GM18951 (cell line): ENCODE measurements around the gene NUMBL.

Experiments used
- POLR2A ChIP-seq: IDR thresholded peaks from 4 replicates; pipeline ENCODE4 v1.6.1; 2011; ENCODE audit warnings: mild to moderate bottlenecking; ENCODE audit not compliant: insufficient read length, insufficient read depth; ENCODE audit errors: extremely low read depth
- in situ Hi-C: fragments of 300-500 bp; cut with MboI; formaldehyde crosslinking; loops from one replicate; pipeline ENCODE4 v1.12.0; 2022; ENCODE audit warnings: low sequenced_read_pairs, mixed read lengths, inconsistent platforms; ENCODE audit not compliant: unreplicated experiment

The NUMBL gene

DNA sequence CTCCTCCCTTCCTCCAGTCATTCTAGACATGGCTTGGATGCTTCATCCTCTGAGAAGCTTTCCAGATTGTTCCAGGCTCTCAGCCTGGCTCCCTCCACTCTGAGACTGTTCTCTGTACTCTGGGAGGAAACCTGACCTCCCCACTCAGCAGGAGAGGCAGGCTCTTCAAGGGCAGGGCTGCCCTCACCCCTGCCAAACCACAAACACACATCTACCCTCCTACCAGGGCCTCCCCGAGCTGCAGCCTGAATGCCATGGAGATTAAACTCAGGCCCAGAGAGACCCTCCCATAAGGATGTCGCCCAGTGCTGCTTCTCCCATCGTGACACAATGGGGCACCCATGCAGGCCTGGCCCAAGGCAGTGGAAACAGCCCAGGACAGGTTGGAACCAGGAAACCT lies 16.2 kb downstream of the NUMBL start:
- in situ Hi-C loops: loop anchor here (5.0 to 25.0 kb wide), 2 partner anchors 143 to 463 kb away; no protein-coding TSS in a partner anchor
- TF ChIP-seq POLR2A: no peak

DNA sequence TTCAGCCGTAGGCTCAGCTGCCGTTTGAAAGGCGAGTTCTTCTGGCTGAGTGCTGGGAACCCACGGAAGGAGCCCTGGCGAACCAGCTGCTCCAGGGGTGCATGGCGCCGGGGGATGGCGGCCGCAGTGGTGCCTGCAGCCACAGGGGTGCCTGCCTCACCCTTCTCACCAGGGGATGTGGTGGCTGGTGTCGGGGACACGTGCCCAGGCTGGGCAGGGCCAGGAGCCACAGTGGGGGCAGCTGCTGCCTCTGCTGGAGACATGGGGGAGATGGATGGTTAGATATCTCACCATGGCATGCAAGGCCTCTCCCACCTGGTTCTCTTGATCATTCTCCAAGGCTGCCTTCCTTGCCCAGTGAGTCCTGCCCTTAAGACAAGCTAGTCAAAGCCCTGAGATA lies 17.1 kb downstream of the NUMBL start:
- in situ Hi-C loops: loop anchor here (5.0 to 25.0 kb wide), 2 partner anchors 144 to 464 kb away; no protein-coding TSS in a partner anchor
- TF ChIP-seq POLR2A: no peak

DNA sequence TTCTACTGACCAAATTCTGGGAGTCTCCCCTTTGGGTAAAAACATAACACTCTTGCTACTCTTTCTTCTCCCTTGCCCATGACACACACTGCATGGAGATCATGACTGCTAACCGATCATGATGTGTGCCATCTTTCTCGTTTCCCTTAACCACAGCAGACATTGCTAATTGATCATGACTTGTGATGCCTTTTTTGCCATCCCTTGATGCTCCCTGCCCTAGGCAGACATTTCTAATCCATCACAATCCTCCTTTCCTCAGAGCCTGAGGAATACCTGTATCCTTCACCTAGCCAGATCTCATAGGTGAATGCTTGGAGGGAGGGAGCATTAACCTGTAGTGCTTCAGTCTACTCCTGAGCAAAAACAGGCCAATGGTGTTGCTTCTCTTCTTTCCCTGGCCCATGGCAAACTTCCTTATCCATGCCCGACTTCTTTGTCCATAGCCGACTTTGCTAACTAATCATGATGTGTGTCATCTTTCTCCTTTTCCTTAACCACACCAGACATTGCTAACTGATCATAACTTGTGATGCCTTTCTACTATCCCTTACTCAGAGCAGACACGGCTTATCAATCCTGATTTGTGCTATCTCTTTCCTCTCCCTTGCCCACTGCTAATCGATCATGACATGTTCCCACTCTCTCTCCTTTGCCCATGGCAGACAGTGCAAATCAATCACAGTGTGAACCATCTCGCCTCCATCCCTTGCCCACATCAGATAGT lies 17.7 kb downstream of the NUMBL start:
- no peak for TF ChIP-seq POLR2A

DNA sequence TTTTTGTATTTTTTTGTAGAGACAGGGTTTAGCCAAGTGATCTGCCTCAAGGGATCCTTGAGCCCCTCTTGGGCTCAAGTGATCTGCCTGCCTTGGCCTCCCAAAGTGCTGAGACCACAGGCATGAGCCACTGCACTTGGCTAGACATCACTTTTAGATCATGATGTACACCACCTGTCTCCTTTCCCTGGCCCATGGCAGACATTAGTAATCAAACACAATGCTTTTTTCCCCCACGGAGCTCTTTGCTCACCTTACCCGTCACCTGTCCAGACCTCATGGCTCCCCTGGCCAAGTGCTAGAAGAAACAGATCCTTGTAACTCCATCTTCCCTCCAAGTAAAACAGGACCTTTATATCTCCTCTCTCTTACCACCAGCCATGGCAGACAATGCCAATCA lies 18.4 kb downstream of the NUMBL start:
- in situ Hi-C loops: loop anchor here (5.0 to 25.0 kb wide), 2 partner anchors 145 to 465 kb away; no protein-coding TSS in a partner anchor
- no peak for TF ChIP-seq POLR2A

More for the DNA sequence above, 17.7 kb downstream of the NUMBL start:
- in situ Hi-C loops: loop anchor here (5.0 to 25.0 kb wide), 2 partner anchors 145 to 465 kb away; no protein-coding TSS in a partner anchor

DNA sequence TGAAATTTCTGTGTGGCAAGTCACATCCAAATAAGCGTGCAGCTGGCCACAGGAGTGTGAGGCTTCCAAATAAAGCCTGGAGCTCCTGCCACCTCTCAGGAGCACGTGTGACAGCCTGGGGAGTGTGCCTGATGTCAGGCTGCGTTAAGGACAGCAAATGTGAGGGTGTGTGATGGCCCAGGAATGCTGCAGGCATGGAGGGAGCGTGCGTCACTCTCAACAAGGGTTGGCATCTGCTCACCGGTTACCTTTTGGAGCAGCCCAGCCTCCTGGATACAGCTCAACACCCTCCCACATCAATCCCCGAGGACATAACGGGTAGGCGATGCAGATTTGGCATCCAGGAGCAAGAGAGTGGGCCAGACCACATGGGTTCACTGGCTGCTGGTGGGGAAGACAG lies 19.0 kb downstream of the NUMBL start:
- TF ChIP-seq POLR2A: no peak
- in situ Hi-C loops: loop anchor here (5.0 to 25.0 kb wide), 2 partner anchors 146 to 466 kb away; no protein-coding TSS in a partner anchor

DNA sequence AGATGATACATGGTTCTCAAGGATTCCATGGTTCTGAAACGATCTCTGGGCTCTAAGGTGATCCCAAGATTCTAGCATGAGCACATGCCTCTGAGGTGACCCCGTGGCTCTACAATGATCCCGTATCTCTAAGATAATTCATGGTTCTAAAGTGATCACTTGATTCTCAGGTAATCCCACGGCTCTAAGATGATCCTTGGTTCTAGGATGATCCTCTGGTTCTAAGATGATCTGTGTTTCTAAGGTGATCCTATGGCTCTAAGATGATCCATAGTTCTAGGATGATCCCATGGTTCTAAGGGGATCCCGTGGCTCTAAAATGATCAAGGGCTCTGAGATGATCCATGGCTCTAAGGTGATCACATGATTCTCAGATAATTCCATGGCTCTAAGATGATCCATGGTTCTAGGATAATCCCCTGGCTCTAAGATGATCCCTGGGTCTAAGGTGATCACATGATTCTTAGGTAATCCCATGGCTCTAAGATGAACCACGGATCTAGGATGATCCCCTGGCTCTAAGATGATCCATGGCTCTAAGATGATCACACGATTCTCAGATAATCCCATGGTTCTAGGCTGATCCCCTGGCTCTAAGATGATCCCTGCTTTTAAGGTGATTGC lies 21.3 kb downstream of the NUMBL start:
- in situ Hi-C loops: loop anchor here (25.0 kb wide), 1 partner anchor 468 kb away; no protein-coding TSS in a partner anchor
- TF ChIP-seq POLR2A: no peak

DNA sequence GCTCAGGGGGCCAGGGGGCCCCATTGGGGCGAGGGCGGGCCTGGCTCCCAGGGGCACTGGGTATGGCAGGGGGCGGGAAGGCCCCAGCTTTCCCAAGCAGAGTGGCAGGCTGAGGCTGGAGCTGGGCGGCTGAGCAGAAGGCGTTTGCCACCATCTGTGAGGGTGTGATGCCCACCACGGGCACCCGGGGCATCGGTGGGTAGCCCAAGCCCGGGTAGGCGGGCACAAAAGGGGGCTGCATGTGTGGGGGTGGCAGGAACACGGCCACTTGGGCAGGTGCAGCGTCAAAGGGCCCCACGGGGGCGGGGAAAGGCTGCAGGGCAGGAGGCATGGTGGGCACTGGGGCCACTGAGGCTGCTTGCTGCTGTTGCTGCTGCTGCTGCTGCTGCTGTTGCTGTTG lies 22.8 kb downstream of the NUMBL start:
- in situ Hi-C loops: loop anchor here (25.0 kb wide), 1 partner anchor 470 kb away; no protein-coding TSS in a partner anchor
- TF ChIP-seq POLR2A: no peak

DNA sequence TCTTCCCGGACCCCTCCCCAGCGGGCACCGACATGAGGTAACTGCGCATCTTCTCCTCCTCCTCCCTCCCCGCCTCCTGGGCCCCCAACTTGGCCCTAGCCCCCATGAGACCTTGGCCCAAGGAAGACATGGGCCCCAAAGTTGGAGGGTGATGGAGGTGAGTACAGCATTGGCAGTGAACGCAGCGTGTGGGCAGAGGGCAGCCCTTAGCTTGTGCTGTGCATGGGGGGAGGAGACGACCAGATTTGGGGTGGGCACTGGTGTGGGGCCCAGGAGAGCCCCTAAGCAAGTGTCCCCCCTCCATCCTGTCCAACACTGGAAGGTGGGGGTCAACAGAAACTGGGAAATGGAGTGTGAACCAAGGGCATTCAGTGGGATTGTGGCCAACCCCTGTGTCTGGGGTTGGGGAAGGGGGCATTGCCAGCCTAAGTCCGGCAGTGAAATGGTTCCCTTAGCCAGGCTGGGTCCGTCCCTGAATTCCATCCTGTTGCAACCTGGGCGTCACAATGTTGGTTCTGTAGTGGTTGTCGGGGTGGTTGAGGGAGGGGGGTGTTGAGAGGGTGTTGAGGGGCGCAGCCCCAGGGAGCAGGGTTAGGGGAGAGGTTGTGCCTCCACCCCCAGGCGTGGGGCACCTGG lies 23.5 kb downstream of the NUMBL start:
- no peak for TF ChIP-seq POLR2A
- in situ Hi-C loops: loop anchor here (25.0 kb wide), 1 partner anchor 470 kb away; no protein-coding TSS in a partner anchor

DNA sequence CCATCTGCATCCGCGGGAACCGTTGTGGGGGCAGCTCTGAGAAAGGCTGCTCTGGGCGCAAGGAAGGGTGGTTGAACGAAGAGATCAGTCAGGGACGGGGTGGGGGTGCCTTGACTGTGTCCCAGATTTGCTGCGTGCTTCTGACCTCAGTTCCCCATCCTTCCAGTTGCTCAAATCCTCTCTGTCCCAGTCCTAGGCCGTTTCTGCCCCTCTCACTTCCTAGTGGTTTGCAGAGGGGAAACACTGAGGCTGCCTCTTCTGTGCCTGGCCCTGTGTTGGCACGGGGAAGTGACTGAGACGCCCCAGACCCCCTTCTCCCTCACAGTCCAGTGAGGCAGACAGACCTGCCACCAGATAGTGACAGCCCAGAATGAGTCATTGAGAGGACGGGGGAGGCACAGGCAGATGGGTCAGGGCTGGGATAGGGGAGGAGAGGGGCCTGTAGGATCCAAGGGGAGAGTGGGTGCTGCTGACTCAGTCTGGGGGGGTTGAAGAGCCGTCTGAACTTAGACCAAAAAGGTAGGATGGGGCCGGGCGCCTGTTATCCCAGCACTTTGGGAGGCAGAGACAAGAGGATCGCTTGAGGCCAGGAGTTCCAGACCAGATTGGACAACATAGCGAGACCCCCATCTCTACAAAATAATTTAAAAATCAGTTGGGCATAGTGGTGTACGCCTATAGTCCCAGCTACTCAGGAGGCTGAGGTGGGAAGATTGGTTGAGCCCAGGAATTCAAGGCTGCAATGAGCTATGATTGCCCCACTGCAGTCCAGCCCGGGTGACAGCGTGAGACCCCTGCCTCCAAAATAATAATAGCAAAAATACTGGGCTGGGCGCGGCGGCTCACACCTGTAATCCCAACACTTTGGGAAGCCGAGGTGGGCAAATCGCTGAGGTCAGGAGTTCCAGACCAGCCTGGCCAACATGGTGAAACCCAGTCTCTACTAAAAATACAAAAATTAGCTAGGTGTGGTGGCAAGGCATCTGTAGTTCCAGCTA lies 26.5 kb downstream of the NUMBL start:
- in situ Hi-C loops: loop anchor here (25.0 kb wide), 1 partner anchor 473 kb away; no protein-coding TSS in a partner anchor
- TF ChIP-seq POLR2A: no peak

DNA sequence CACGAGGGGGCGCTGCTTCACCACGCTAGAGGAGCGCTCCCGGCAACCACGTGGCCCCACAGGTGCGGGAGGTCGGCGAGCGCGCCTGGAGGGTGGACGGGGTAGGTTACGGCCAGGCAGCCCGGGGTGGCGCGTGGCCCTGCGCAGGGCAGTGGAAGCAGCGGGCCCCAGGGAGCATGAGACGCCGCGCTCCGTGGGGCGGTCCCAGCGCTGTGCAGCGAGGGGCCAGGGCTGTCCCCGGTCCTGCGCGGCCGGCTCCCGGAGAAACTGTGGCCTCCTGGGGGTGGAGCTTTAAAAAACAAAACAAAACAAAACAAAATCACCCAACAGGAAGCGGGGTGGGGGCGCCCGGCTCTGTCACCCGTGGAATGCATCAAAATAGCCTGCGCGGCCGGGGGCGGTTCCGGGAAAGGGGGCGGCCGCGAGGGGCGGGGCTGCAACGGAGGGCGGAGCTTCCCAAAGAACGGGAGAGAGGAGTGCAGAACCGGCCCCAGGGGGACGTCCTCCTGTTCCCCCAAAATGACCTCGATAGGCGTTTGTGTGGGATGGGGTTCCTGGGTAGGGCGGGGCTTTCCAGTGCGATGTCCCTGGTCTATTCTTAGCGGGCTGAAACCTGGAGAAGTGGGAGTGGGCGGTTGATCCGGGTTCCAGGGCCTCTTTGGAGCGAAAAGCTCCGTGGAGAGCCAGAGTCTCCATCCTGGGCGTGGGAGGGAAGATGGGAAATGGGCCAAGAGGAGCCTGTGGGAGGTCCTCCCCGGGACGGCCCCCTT lies 27.3 kb downstream of the NUMBL start:
- TF ChIP-seq POLR2A: peak; percentile 37
- in situ Hi-C loops: loop anchor here (25.0 kb wide), 1 partner anchor 474 kb away; no protein-coding TSS in a partner anchor

DNA sequence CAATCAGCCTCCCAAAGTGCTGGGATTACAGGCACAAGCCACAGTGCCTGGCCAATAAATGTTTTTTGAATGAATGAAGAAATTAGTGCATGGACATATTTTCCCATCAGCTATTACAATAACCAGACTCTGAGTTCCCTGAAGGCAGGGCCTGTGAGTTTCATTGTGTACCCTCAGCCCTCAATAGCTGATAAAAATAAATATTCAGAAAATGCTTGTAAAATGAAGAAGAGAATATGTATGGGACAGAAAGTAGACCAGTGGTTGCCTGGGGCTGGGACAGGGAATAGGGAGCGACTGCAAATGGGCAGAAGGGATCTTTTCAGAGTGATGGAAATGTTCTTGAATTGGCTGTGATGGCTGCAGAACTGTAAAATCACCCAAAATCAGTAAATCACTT lies 28.8 kb downstream of the NUMBL start:
- in situ Hi-C loops: loop anchor here (25.0 kb wide), 1 partner anchor 476 kb away; no protein-coding TSS in a partner anchor
- no peak for TF ChIP-seq POLR2A

DNA sequence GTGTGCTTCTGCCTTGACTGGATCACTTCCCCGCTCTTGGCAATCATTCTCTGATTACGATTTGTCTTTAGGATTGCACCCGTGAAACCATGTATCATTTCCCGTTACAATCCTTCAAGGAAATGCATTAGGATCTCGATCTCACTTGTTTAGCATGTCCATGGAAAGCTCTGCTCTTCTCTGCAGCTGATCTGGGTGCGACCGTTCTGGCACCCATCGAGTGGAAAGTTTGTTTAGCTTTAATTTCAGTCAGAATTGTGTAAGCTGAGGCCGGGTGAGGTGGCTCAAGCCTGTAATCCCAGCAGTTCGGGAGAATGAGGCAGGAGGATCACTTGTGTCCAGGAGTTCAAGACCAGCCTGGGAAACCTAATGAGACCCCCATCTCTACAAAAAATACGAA lies 30.9 kb downstream of the NUMBL start:
- in situ Hi-C loops: loop anchor here (10.0 to 25.0 kb wide), 2 partner anchors 165 to 478 kb away; no protein-coding TSS in a partner anchor
- no peak for TF ChIP-seq POLR2A
